Liver (tissue), 3 donors: ENCODE results near the gene PFKP.

Experiments
- EGR1 ChIP-seq, 2 donors: IDR thresholded peaks; 2 replicates each; pipeline ENCODE4 v1.6.1; 2016 to 2018; ENCODE audit warnings: antibody characterized with exemption in 2 of 2, low read depth in 2 of 2
- TF ChIP-seq, protein P1 (sequence below): fragments of 150-350 bp; IDR thresholded peaks from 2 replicates; pipeline ENCODE4 v1.5.1; 2017; ENCODE audit warnings: improper control_type of control experiment, low read depth, low read length; ENCODE audit not compliant: missing input control
- donor health status: healthy.
- donor health status: healthy.

DNA sequence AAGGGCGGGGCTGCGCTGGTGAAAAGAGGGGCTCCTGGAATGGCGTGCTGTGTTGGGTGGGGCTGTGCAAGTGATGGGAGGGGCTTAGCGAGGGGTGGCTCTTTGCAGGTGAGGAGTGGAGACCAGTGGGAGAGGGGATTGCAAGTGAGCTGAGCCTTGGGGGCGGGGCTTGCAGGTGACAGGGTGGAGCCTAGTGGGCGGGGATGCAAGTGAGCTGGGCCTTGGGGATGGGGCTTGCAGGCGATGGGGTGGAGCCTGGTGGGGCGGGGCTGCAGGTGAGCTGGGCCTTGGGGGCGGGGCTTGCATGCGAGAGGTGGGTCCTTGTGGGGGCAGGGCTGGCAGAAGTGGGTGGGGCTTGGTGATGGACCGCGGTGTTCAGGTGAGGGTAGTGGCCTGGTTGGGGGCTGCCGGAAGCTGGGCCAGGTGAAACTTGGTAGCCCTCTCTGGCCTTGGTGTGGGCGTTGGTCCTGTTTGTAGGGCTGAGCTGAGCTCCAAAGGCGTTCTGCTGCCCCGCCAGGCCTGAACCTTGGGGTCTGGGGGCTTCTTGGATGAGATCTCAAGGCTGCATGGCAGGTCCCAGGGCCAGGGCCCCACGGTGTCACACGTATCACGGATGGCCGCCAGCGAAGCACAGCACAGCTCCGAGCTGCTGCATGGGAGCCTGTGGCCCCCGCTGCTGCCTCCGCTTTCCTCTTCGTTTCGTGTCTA lies 106.0 kb downstream of the PFKP start:
- TF ChIP-seq, protein P1, sequence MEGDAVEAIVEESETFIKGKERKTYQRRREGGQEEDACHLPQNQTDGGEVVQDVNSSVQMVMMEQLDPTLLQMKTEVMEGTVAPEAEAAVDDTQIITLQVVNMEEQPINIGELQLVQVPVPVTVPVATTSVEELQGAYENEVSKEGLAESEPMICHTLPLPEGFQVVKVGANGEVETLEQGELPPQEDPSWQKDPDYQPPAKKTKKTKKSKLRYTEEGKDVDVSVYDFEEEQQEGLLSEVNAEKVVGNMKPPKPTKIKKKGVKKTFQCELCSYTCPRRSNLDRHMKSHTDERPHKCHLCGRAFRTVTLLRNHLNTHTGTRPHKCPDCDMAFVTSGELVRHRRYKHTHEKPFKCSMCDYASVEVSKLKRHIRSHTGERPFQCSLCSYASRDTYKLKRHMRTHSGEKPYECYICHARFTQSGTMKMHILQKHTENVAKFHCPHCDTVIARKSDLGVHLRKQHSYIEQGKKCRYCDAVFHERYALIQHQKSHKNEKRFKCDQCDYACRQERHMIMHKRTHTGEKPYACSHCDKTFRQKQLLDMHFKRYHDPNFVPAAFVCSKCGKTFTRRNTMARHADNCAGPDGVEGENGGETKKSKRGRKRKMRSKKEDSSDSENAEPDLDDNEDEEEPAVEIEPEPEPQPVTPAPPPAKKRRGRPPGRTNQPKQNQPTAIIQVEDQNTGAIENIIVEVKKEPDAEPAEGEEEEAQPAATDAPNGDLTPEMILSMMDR: no peak
- no peak for TF ChIP-seq EGR1 (IDR thresholded peaks at IDR 0.05; ENCODE audit: low read depth in 2 of 2)
